Right ventricle myocardium inferior (tissue), 1 donor: ENCODE results near the gene SNRPA. TPM values are rescaled to one million over a fixed set of nuclear protein-coding genes. Genes with fewer than 3 reads are reported as not detected.
A peak's percentile ranks its signal among the peaks of the same experiment; 100 is the strongest.

Experiments used
- ATAC-seq: fragments of 200-7000 bp; cut with Tn5 transposase; one replicate; pipeline ENCODE4 v1.9.1; 2020; ENCODE audit warnings: mild to moderate bottlenecking, moderate library complexity
- DNase-seq: peaks from one replicate; pipeline ENCODE4 v3.0.0; 2021; ENCODE audit errors: missing footprints
- intact Hi-C: fragments of 100-400 bp; cut with DNase I; formaldehyde crosslinking; loops from one replicate; pipeline ENCODE4 v1.11.0; 2022
- long read RNA-seq: library from polyadenylated mRNA; unstranded; transcript quantifications from one replicate; pipeline ENCODE4 v2.0.0, GENCODE V29; 2021
- total RNA-seq: library from RNA; stranded (reverse); fragmentation: NEBNext Ultra II Directional; extraction: Animal tissue kit (Norgen Biotek cat#: 25700); gene quantifications from one replicate; pipeline ENCODE4 v1.2.1, GENCODE V29; 2021
- donor health status: DM: no; HTN: yes; CAD: no; lungs with severe emphysema.

SNRPA gene
- total RNA-seq: 32.4 TPM
- long read RNA-seq, transcript SNRPA-201 (6 exons, 1,621 nt): major isoform, 10 of 11 reads
- long read RNA-seq, partial matches to known transcripts: 0 of 11 reads
- long read RNA-seq, other reads (novel, unspliced or antisense): 0 of 11 reads

DNA sequence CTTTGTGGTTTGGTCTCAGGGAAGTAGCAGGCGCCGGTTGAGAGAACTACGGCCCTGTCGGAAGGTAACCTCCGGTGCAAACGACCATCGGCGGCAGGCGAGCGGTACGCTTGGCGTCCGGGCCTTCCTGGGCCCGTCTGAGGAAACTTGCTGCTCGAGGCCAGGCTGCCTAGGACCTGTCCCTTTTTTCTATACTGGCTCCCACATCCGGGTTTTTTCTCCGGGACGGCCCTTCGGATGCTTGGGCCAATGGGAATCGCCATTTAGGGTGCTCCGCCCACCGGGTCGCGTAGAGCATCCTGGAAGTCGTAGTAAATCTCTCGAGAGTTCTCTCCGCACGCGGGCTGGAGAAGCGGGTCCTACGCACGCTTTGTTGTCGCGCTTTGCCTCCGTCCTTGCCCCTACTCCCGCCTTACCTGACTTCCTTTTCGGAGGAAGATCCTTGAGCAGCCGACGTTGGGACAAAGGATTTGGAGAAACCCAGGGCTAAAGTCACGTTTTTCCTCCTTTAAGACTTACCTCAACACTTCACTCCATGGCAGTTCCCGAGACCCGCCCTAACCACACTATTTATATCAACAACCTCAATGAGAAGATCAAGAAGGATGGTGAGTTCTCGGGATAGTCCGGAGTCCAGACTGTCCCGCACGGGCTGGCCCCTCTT, at the start of gene SNRPA:
SNRPA (plus strand) TSS at position 330 of the 664 bp plus-strand sequence; CDS start at position 536, 206 bp downstream.
- ATAC-seq (peak; percentile 86), DNase-seq (peak; percentile 98)
- intact Hi-C loops: loop anchor here (1.0 to 2.0 kb wide), 4 partner anchors 34 to 68 kb away; partner anchors contain the start of genes COQ8B, ITPKC and NUMBL

- intact Hi-C loops: no loop called here
- ATAC-seq (no peak), DNase-seq (no peak)
These were observed 49.2 kb upstream of the SNRPA start for GRCh38 chr19:40701758-40702157.

GRCh38 chr19:40702337-40703012, 48.5 kb upstream of the SNRPA start:
- ATAC-seq (peak; percentile 73), DNase-seq (peak; percentile 76)
- intact Hi-C loops: no loop called here

GRCh38 chr19:40703029-40703755, 47.8 kb upstream of the SNRPA start:
- DNase-seq (peak; percentile 26), ATAC-seq (no peak)
- intact Hi-C loops: no loop called here

DNA sequence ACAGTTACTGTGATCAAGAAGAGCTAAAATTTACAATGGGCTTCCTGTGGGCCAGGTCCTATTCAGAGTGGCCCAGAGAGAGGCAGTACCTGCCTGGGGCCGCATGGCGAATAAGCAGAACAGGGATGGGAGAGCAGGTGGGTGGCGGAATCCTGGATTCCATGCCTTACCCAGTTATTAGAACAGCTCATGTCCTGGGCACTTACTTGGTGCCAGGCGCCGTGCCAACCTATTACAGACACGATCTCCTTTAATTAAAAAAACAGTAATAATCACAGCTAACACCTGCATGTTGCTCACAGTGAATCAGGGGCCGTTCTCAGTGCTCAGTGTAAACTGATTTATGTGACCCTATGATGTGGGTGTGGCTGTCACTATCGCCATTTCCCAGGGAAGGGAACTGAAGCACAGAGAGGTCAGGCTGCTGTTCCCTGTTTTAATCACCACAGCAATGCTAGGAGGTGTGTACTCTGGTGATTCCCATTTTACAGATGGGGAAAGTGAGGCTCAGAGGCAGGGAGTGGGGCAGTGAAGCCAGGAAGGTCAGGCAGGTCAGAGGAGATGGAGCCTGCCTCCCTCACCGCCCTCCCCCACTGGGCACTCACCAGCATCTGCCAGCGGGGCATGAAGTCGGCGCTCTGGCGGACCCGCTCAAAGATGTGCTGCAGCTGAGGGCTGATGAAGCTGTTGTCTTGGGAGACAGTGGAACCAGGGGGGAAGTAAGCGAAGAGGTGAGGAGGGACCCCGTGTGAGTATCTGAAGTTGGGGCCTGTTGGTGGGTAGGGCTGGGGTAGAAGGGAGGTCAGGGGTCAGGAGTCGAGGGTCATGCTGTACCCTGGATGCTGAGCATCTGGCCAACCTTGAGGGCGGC, 46.3 kb upstream of the SNRPA start:
- DNase-seq: peak; percentile 64
- intact Hi-C loops: no loop called here
- ATAC-seq: no peak

DNA sequence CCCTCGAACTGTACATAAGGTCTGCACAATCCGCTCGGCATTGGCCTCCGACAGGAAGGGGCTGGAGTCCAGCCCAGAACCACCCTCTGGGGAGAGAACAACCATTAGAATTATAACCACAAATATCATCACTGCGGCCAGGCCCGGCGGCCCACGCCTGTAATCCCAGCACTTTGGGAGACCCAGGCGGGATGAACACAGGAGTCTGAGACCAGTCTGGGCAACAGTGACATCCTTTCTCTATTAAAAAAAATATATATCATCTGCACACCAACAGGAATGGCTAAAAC, 45.7 kb upstream of the SNRPA start:
- DNase-seq: peak; percentile 77
- intact Hi-C loops: no loop called here
- ATAC-seq: peak; percentile 27

DNA sequence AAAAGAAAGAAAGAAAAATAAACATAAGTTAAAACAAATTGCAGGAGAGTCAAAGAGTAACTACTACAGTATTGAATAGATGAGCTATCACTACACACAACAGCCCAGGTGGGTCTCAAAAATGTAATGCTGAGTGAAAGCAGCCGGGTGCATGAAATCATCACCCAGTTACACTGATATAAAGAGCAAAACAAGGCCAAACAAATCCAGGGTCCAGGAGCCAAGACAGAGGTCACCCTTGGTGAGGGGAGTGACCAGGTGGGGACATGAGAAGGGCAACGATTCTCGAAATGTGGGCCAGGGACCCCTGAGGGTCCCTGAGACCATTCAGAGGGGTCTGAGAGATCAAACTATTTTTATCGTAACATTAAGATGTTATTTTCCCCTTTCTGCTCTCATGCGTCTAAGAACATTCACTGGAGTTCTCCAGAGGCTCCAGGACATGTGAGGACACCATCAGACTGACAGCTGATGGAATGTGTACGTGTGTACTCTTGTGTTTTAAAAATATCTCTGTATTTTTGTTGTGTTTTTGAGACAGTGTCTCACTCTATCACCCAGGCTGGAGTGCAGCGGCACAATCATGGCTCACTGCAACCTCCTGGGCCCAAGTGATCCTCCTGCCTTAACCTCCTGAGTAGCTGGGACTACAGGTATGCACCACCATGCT, 44.9 kb upstream of the SNRPA start:
- DNase-seq (peak; percentile 48), ATAC-seq (peak; percentile 71)
- intact Hi-C loops: no loop called here

- no peak for DNase-seq
These were observed 43.4 kb upstream of the SNRPA start for GRCh38 chr19:40707615-40708014.

GRCh38 chr19:40709817-40710216, 41.2 kb upstream of the SNRPA start:
- DNase-seq (peak; percentile 4), ATAC-seq (no peak)
- intact Hi-C loops: loop anchor here (10.0 kb wide), 1 partner anchor 285 kb away; the partner anchor contains the start of gene SERTAD1

More at GRCh38 chr19:40707615-40708014, 43.4 kb upstream of the SNRPA start:
- ATAC-seq: no peak
- intact Hi-C loops: no loop called here

DNA sequence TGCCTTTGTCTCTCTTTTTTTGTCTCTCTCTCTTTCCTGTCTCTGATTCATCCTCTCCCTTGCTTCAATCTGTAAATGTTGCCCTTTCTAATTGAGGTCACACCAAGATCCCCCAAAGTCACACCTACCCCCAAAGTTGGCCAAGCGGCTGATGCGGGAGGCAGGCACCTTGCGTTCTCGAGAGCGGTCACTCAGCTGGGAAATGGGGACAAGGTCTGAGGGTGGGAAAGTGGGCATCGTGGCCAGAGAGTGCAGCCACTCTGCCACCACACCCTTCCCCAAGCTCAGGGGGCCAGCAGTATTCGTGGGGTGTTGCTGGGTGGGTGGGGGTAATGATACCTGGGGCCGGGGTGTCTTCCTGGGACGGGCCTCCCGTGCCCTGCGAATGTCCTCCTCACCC, 37.1 kb upstream of the SNRPA start:
- no peak for ATAC-seq
- intact Hi-C loops: loop anchor here (2.0 to 10.0 kb wide), 3 partner anchors 23 to 289 kb away; partner anchors contain the start of genes NUMBL and SERTAD1
- DNase-seq: peak; percentile 62

DNA sequence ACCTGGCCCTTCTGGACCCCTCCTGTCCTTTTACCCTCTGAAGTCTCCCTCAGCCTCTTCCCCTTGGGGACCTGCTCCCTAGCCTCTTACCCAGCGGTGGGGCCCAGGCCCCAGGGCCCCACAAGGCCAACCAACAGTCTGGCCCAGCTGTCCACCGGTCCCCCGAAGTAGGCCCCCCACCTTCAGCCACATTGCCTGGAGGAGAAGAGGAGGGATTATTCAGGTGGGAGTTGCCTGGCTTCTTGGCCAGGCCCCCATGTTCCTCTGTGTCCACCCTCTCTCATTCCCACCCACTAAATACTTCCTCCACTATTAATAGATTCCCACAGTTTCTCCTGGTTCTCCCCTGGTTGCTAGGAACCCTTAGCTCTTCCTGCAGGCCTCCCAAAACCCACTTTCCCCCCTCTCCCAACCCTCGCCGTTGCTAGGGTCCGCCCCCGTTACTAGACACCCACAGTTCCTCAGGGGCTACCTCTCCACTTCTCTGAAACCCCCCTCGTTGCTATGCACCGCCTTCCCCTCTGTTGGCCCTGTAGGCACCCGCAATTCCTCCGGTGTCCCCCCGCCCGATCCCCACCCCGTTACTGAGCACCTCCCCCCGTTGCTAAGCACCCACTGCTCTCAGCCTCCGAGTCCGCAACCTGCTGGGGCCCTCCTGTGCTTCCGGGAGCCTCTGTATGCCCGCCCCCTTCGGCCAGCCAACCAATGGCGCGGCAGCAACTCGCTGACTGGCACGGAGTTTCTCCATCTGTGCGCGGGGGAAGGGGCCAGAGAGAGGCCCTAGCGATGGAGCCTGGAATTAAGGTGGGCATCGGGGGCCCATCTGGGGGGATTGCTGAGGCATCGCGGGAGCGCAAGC, 36.3 kb upstream of the SNRPA start:
- intact Hi-C loops: loop anchor here (2.0 to 10.0 kb wide), 4 partner anchors 24 to 290 kb away; partner anchors contain the start of genes LTBP4, NUMBL and SERTAD1
- peak; percentile 75 for ATAC-seq

DNA sequence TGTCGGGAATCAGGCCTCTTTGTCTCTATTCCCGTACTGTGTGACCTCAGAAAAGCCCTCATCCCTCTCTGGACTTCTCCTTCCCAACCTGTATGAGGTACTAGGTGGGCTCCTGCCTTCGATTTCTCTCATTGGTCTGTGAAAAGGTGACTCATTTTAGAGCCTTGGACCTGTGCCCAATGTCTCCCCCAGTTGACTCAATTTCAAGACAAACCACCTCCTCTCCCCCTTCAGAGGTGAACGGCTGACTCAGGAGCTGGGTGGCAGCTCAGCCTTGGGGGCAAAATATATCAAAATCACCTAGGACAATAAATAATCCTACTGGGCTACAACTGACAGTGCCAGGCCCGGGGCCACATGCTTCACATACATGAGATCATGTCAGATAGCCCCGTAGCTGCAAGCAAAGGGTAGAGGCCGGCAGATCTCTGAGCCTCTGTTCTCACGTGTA, 34.9 kb upstream of the SNRPA start:
- ATAC-seq (no peak), DNase-seq (peak; percentile 63)
- intact Hi-C loops: loop anchor here (2.0 to 10.0 kb wide), 4 partner anchors 35 to 291 kb away; partner anchors contain the start of genes ACTMAP, EGLN2, LTBP4 and SERTAD1

More for the DNA sequence above, 36.3 kb upstream of the SNRPA start:
- DNase-seq: peak; percentile 96

DNA sequence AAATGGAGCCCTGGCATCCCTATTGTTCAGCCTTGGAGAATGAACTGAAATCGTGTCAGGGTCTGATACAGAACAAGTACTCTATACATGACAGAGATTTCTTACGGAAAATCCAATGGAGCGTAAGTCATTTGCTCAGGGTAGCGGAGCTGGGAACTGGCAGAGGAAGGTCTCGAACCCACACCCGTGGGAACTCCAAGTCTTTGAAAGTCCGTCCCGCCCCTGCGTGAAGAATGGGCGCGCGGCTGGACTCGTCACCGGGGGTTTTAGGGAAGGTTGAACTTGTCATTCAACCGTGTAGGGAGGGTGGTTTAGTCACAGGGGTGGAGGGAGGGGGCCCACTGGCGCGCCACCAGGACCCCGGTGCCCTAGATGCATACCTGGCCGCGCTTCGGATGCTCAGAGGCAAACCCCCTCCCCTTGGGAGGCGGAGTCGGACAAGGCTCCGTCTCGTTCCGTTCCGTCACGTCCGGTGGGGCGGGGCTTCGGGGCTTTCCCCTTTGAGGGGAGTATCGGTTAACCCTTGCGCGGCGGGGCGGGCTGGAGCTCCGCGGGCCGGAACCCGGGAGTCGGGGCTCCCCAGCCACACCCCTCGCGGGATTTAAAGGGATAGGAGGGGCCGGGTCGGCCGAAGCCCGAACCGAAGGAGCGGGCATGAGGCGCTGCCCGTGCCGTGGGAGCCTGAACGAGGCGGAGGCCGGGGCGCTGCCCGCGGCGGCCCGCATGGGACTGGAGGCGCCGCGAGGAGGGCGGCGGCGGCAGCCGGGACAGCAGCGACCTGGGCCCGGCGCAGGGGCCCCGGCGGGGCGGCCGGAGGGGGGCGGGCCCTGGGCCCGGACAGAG, 34.3 kb upstream of the SNRPA start, which contains the start of the genes COQ8B and ITPKC:
COQ8B (minus strand) TSS at position 405 of the 843 bp plus-strand sequence. CDS start 2,254 bp downstream, outside the sequence.
ITPKC (plus strand) TSS at position 631 of the 843 bp plus-strand sequence; CDS start at position 655, 24 bp downstream.
- intact Hi-C loops: loop anchor here (2.0 to 10.0 kb wide), 4 partner anchors 34 to 292 kb away; partner anchors contain the start of genes ACTMAP, EGLN2, LTBP4 and SERTAD1
- DNase-seq (peak; percentile 100), ATAC-seq (peak; percentile 79)

DNA sequence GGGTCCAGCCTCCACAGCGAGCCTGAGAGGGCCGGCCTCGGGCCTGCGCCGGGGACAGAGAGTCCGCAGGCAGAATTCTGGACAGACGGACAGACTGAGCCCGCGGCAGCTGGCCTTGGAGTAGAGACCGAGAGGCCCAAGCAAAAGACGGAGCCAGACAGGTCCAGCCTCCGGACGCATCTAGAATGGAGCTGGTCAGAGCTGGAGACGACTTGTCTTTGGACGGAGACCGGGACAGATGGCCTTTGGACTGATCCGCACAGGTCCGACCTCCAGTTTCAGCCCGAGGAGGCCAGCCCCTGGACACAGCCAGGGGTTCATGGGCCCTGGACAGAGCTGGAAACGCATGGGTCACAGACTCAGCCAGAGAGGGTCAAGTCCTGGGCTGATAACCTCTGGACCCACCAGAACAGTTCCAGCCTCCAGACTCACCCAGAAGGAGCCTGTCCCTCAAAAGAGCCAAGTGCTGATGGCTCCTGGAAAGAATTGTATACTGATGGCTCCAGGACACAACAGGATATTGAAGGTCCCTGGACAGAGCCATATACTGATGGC, 33.6 kb upstream of the SNRPA start:
- DNase-seq (peak; percentile 2), ATAC-seq (no peak)
- intact Hi-C loops: loop anchor here (2.0 to 10.0 kb wide), 4 partner anchors 33 to 293 kb away; partner anchors contain the start of genes ACTMAP, EGLN2, LTBP4 and SERTAD1
